Fibroblast of upper back skin (primary cell): ENCODE measurements around the gene CAMKMT.

Source experiments
- DNase-seq: peaks from one replicate; pipeline ENCODE4 v3.0.0-alpha.2; 2013

The CAMKMT gene

DNA sequence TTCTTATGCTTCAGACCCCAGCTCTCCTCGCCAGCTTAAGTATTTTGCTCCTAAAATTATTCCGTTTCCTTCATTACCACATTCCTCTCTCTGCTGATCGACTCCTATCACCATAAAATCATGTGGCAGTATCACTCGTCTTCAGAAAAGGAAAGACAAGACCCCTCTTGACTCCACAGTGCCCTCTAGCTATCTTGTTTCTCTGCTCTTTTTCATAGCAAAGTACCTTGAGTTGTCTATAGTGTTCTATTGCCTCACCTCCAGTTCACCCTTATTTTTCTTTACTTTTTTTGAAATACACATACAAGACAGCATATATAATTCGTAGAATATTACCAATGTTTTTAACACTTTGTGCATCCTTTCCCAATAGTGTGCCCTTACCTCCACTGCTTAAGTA, 306.6 kb downstream of the CAMKMT start:
- no peak for DNase-seq

DNA sequence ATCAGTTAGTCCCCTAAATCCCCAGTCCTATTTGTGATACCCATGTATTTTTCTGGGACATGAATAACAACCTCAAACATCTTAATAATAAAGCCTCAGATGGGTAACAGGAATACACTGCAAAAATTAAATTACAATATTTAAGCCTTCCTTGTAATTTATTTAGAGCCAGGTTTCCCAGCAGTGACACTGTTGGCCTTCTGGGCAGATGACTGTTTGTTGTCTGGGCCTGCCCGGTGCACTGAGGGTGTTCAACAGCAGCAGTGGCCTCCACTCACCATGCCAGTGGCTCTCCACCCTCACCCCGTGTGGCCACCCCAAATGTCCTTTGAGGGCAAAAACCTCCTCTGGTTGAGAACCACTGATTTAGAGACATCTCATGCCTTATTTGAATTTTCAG, 309.5 kb downstream of the CAMKMT start:
- DNase-seq: no peak

DNA sequence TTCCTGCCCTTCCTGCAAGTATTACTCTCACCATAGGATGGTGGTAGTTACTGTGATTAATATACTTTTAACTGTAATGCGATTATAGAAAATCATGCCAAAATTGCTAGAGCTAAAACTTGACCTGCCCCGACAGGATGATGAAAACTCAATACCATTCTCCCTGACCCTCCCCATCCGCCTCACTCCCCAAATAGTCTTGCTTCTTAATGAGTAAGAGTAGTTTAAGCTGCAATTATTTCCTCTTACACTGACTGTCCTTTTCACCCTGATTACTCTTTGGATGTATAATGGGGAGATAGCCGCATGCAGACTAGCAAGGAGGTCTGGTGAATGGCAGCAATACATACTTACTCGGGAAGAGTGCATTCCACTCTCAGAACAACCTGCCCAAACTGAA, 310.2 kb downstream of the CAMKMT start:
- DNase-seq: no peak

DNA sequence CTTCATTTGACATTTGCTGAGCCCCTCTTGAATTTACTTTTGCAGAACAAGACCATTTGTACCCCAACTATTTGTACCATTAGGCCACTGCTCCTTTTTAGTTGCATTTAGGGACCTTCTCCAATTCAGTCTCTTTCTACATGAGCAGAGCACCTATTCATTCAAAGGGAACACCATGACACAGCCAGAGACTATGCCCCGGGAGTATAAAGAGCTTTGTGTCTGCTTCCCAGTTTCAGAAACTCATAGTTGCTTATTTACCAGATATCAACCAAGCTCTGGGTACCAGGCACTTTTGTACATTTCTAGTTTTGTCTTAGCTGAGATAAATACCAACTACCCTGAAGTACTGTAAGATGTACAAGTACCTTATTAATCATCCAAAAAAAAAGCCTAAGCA, 310.7 kb downstream of the CAMKMT start:
- DNase-seq: no peak

DNA sequence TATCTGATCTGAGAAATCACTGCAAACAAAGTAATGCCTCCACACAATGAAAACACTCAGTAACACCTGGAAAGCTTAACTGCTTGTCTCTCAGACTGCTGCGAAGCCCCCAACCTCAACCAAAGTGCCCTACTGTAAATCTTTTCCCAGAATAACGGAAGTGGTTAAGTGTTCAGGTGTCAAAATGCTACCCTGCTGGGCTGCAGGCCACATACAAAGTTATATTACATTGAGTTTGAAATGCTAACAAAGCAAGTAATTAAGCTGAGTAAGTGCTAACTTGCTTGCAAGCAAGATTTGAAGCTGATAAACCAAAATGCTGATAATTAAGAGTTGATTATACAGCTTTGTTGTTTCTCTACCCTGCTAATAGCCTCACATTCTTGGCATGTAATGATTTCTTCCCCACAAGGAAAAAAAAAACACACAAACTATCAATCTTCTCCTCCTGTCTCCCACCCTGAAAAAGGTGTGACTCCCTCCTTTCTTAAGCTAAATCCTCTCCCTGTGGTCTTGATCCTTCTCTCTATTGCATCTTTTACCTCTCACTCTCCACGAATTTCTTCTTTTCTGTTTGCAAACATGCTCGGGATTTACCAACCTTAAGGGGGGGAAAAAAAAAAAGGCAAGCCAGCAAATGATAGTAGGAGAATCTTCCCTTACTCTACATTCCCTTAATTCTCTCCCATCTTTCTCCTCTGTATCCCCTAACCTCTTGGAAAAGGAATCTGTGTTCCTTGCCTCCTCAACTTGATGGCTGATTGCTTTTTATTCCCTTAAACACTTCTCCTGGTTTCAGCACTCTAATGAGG, 312.9 kb downstream of the CAMKMT start:
- no peak for DNase-seq

DNA sequence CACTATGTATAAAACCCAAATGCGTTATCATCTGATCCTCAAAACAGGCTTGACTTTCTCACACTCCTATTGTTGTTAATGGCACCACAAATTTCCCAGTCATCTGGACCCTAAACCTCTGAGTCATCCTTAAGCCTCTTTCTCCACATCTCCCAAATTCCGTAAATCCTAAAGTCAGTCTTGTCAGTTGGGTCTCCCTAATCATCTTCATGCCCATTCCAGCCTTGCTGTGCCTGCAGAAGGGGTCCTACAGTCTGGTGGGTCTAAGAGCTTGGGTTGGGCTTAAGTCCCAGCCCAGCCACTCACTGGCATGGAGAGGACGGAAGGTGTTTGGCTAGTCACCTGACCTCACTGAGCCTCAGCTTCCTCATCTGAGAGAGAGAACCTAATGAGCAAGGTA, 314.6 kb downstream of the CAMKMT start:
- no peak for DNase-seq

DNA sequence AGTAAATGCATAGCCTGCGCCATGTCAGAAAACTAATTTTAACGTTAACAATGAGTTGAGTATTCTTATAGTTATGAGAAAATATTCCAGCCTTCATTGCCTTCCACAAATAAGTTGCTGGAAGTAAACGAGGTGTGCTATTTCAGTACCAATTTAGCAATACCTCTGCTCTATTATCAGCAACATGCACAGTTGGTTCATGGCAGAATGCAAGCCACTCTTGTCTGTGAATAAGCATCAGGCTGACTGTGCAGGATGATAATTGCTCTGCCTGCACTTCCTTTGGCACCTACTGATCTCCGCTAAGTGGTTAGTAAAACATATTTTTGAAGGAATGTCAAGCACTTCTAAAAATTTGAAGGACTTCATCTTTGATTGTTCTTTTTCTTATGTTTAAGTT, 317.8 kb downstream of the CAMKMT start:
- no peak for DNase-seq

DNA sequence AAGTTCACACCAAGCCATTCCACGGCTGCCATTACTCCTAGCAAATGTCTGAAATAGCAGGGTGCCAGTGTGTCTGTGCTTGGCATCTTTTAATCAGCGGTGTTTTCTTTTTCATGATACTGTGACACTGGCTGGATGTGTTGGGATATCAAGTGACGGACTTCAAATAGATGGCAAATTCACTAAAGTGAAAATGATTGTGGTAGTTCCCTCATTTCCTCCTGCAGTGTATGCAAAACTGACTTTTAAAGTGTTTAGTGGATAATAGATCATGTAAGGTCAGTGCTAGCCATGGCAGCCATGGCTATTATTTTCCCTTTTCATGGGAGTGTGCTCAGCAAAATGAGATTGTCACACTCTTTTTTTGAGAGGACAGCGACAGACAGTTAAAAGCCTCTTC, 318.2 kb downstream of the CAMKMT start:
- DNase-seq: no peak

DNA sequence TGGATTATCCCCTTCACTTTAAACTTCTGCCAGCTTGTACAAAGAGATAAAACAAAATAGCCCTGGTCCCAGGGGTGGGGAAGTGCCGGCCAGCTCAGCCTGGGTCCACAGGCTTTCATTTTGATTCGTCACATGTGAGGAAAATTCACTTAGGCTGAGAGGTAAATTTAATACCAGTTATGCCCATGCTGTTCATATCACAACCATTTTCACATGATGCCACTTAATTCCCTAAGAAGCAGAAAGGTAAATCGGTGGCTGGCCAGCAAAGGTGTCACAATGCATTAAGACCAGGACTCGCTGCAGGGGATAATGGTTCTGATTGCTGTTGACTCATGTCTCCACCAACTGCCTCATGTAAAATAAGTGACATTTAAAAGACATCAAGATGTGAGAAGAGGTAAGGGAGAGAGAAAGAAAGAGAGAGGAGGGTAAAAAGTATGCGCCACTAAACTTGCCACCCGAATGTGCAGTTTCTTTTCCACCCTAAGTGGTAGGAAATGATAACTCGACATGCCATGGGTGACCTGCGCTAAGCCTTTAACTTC, 318.8 kb downstream of the CAMKMT start:
- DNase-seq: no peak

DNA sequence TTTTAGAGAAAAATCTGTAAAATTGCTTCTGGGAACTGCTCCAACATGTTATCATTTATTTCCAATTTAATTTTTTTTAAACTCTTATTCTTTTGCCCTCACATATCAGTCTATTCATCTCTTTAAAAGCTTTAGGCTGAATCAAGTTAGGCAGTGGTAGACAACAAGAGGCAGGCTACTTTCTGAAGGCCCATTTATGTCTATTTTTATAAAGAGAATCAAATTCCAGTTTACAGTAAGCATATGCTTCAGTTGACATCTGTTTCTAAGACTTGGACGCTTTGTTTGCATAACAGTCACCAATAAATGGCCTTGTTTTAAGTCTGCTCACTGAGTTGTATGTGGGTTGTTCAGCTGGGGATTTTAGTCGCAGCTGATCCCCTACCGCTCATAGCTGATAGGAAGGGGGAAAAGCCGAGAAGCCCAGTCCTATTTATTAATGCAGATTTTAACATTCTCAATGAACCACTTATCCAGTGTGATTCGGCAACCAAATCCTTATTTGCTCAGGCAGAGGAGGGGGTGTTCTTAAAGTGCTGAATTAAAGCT, 319.3 kb downstream of the CAMKMT start:
- no peak for DNase-seq

DNA sequence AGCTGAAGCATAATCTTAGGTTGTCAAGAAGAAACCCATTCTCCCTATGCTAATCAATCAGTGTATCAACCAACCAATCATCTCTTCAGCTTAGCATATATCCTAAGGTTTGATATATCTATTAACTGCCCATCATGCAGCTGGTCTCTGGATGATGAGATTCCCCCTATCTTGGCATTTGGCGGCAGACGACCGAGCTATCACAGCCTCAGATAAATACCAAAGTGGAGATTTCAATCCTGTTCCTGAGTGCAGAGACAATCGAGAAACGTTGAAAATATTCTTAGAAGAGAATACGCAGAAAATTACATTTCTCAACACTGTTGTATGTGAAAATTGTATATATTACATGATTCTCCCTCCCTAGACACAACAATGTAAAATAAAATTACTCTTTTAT, 320.7 kb downstream of the CAMKMT start:
- DNase-seq: no peak

DNA sequence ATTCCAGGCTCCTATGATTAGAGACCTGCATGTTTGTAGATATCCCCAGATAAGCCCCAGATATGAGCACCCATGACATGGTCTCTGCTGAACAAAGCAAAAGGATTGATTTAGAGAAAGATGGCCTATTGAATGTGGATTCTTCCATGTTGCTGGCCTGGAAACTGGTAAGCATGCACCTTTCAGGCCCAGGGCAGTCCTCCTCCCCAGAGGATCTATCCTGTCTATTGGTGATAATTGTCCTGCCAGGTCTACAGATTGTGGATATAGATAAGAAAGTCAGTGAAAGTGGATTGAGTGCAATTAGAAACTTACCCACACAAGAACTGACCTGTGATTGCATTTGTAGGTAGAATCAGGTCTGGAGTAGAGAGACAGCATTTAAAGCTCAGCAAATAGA, 322.8 kb downstream of the CAMKMT start:
- no peak for DNase-seq

DNA sequence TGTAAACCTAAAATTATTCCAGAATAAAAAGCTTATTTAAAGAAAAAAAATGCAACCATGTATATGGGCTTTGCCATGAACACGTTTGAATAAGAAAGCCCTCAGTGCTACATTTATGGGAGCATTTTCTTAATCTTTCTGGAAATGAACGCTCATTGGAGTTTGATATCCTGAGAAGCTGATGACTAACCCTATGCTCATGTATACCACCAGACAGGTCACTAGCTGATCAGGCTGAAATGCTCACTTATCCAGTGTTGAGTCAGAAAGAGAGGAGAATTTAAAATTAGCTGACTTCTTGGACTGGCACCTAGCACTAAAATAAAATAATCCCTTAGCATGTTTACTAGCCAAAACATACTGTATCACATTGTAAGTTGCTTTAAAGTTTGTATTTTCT, 324.8 kb downstream of the CAMKMT start:
- DNase-seq: peak; percentile 40

DNA sequence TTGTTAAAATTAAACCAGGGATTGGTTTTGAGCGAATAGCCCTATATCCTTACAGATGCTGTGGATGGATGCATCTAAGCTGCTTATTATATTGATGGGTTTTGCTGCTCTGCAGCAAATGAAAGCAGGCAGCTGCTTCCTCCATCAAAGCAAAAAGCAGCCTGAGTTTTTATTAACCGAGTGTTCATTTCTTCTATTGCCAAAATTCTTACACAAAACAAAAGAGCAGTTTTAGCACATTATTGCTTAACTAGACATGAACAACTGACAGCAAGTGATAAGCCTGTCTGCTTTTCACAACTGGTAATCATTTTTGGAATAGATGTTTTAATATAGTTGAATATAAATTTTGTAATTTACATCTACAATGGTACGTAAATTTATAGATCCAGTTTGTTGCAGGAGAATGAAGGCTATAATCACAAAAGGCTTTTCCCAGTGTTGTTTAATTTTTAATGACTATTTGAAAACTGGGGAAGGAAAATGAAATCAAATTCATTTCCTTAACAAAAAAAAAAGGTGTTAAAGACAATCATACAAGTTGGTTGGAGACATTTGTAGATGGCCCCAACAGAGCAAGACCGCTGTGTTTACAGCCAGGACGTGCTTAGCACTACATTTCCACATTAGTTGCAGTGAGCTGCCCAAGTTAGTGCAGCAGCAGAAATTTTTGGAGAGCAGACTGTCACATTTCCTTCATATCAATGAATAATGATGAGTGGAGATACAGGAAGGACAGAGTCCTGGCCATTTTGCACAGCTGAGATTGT, 326.1 kb downstream of the CAMKMT start:
- DNase-seq: no peak

DNA sequence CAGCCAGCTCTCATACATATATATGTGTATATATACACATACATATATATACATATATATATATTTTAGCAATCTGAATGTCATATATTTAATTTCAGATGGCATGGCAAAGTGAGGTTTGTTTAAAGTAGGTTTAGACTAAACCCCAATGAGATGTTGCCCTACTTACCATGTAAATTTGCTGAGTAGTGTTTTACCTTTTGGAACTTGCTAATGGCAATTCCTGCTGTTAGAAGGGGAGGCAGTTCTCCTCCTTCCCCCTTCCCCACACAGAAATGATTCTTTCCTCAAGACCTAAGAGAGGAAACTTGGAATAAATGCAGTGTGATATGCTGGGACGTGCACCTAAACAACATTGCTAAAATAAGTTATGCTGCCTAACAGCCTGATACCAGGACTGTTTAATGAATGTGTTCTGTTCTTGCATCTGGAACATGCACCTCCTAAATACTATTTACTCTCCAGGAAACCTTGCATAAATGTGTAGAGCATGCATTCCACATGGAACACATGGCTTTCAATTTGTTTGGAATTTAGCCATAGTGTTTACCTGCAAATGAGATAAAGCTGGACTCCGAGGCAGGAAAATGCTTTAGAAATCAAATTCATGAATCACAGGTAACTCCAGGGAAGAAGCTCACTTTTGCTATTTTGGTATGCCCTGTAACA, 326.8 kb downstream of the CAMKMT start:
- DNase-seq: no peak

DNA sequence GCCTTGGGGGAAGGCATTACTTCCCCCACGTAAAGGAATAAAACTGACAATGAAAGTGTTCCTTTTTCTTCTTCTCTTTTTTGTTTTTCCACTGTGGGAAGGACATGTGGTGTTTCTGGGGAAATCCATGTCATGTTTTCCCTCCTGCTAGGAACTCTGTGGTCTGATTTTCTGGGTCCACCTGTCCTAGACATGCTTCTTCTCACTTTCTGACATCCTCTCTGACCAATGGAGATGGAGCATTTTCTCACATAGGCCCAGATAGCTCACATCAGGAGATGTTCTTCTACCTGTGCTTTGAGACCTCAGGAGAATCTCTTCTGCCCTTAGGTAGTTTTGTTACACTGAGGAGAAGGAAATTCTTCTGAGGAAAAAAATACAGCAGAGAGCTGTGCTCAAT, 327.8 kb downstream of the CAMKMT start:
- DNase-seq: no peak

DNA sequence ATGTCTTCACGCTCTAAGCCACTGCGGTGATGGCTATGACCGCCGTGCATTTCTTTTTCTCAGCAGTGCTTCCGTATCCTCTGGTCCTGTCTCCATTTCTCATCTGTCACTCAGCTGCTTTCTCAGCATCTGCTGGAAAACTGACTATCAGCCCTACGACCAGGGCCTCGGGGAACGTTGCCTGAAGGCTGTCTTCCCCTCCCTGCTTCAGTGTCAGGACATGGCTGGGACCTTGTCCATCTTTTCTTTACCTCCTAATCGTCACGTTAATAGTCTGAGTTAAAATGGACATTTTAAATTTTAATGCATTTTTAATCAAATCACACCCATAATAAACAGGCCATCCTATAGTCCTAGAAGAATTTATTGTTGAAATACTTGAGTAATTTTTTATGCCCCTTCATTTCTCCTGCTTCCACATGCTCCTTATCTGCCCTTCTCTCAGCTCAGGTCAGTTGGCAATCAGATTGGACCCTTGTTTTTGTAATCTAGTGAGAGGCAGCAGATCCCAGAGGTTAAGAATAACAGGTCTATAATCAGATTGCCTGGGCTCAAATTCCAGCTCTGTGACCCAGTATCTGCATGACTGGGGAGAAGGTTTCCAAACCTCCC, 329.5 kb downstream of the CAMKMT start:
- DNase-seq: no peak

DNA sequence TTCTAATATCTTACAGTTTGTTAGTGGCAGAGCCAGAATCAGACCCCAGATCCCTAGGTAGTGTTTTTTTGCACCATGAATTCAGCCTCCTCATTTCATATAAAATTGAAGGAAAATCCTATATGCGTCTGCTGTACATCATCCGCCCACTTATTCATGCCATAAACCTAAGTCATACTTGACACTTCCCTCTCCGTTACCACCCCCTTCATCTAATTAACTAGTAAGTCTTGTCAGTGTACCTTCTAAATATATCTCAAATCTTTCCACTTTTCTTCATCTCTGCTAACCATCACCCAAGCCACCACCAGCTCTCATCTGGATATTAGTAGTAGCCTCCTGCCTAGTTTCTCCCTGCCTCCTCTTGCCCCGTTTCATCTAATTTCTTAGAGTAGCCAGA, 331.1 kb downstream of the CAMKMT start:
- DNase-seq: peak; percentile 5

DNA sequence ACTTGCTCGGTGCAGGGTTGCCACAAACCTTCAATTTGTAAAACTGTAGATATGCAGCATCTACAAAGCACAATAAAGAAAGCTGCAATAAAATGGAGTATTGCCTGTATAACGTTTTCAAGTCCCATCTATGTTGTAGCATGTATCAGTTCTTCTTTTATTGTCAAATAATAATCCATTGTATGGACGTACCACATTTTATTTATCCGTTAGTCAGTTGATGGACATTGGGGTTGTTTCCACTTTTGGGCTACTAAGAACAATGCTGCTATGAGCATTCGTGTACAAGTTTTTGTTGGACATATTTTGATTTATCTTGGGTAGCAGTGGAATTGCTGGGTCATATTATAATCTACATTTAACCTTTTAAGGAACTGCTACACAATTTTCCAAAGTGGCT, 339.1 kb downstream of the CAMKMT start:
- no peak for DNase-seq

DNA sequence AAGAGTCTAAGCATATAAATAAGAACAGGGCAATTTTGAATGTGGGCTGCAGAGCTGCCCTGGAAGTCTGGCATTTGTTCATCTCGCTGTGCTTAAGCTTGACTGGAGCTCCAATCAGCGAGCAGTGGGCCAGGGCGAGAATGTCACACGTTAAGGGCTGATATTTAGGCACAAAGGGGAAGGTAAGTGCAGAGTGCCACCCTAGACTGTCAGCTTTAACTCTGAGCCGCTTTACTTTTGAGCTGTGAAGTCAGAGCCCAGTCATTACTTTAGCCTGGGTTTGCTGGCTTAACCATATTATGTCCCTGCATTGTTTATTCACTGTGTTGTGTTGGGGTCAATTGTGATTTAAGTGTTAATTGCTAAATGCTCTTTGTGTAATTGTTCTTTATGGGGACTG, 343.6 kb downstream of the CAMKMT start:
- DNase-seq: no peak

DNA sequence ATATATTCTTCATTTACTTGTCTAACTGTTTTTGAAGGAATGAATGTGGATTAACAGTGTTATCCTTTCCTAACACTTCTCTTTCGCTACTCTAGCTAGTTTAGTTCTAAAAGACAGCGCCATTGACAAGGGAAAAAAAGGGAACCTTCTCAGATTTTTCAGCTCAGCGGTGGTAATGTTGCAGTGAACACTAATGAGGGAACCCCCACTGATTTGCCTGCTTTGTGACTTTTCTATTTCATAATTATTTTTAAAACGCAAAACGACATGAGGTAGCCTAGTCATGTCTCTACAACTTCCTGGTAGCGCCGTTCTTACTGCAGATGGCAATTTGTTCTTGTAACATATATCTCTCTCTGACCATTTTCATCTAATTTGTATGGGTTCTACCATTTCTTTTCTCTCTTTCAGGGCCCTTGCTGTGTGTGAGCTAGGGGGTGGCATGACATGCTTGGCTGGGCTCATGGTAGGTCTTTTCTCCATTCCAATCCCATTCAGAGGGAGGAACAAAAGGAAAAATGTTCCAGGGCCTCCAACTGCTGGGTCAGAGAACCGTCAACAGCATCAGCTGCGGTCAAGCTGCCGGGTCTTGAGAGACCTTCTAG, 344.2 kb downstream of the CAMKMT start:
- DNase-seq: no peak
